HL-60 (cell line): ENCODE measurements around the gene KRTAP4-3.
"Not testable (repeated sequence)": the region's sequence is repeated elsewhere in the genome, so short reads cannot be mapped to it uniquely, and the experiment has no call there.

ENCODE experiments used
- DNase-seq, 2 experiments: peaks; one replicate each; pipeline ENCODE4 v3.0.0-alpha.2; 2010 to 2020; ENCODE audit warnings: low read depth in 1 of 2, low spot score in 1 of 2
- H3K27ac ChIP-seq: fragments of 250-450 bp; sonication (Bioruptor Pico); replicated peaks from 2 replicates; pipeline ENCODE4 v1.5.1; 2020; ENCODE audit warnings: mild to moderate bottlenecking, moderate library complexity
- H3K27me3 ChIP-seq: fragments of 250-450 bp; sonication (Bioruptor Pico); 2 replicates; pipeline ENCODE4 v1.5.1; 2021; ENCODE audit warnings: mild to moderate bottlenecking, moderate library complexity; ENCODE audit not compliant: insufficient read depth, poor library complexity, severe bottlenecking
- H3K4me3 ChIP-seq: replicated peaks from 2 replicates; pipeline ENCODE4 v1.5.1; 2011; ENCODE audit warnings: mild to moderate bottlenecking, control low read depth, low read length; ENCODE audit not compliant: insufficient read depth
- CTCF ChIP-seq: IDR thresholded peaks from one replicate; pipeline ENCODE4 v1.5.1; 2011; ENCODE audit warnings: low read length, control low read depth, inconsistent platforms; ENCODE audit not compliant: insufficient read depth
- GABPA ChIP-seq: IDR thresholded peaks from 2 replicates; pipeline ENCODE4 v1.6.1; 2012; ENCODE audit warnings: low read depth
- POLR2AphosphoS5 ChIP-seq: IDR thresholded peaks from 2 replicates; pipeline ENCODE4 v1.6.1; 2012; ENCODE audit warnings: low read depth
- REST ChIP-seq: IDR thresholded peaks from 2 replicates; pipeline ENCODE4 v1.6.1; 2012; ENCODE audit warnings: low read depth; ENCODE audit not compliant: insufficient replicate concordance
- SPI1 ChIP-seq: IDR thresholded peaks from 2 replicates; pipeline ENCODE4 v1.6.1; 2012; ENCODE audit warnings: low read depth, mild to moderate bottlenecking, borderline replicate concordance

The KRTAP4-3 gene

DNA sequence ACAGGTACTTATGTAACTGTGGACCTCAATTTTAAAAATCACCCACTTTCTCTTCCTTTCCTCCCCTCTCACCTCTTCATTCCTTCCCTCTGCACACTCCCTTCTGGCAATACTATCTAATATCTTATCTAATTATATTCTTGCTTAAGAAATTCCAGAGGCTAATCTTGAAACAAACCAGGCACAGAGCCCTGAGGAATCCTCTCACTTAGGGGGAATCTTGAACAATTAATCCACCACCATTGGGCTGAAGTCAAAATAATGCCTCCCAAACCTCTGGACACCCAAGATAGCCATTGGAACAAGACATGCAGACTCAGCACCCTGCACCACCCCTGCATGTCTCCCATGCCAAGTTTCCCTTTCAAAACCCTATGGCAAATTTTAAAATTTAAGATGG is 26.7 kb downstream of the KRTAP4-3 start:
- TF ChIP-seq GABPA, result no peak
- no peak for TF ChIP-seq CTCF
- TF ChIP-seq SPI1, result no peak
- TF ChIP-seq REST, result no peak
- TF ChIP-seq POLR2AphosphoS5, result no peak
- DNase-seq, result no peak
- H3K27ac ChIP-seq, result no peak overlapping the region
- no peak overlapping the region for H3K4me3 ChIP-seq
- no peaks in the 10 kb centered on the region for H3K27me3 ChIP-seq

- no peaks in the 10 kb centered on the region for H3K27me3 ChIP-seq
- DNase-seq, result no peak
- no peak within 1 kb of the TSS for H3K27ac ChIP-seq
- no peak for TF ChIP-seq CTCF
- TF ChIP-seq SPI1, result no peak
- no peak for TF ChIP-seq GABPA
- TF ChIP-seq POLR2AphosphoS5, result no peak
- no peak for TF ChIP-seq REST
- H3K4me3 ChIP-seq, result no peak within 1 kb of the TSS
Measured at GRCh38 chr17:41140360-41141131, 27.5 kb downstream of the KRTAP4-3 start, which contains the start of gene KRTAP4-6. Gene KRTAP4-6, minus strand, starts transcription at chr17:41140544. Its CDS starts 57 bp downstream, at chr17:41140487.

- H3K27ac ChIP-seq, H3K4me3 ChIP-seq, DNase-seq, H3K27me3 ChIP-seq: not testable (repeated sequence)
Measured at GRCh38 chr17:41139865-41140264, 28.2 kb downstream of the KRTAP4-3 start.

GRCh38 chr17:41133880-41134735 is 33.9 kb downstream of the KRTAP4-3 start:
- H3K27me3 ChIP-seq, result no peaks in the 10 kb centered on the region
- DNase-seq, result no peak
- no peak overlapping the region for H3K4me3 ChIP-seq
- no peak overlapping the region for H3K27ac ChIP-seq
- TF ChIP-seq REST (no peak), POLR2AphosphoS5 (no peak), GABPA (no peak), SPI1 (no peak), CTCF (no peak)
